ENCODE measurements around the gene ZC3H4. TPM values are rescaled to one million over a fixed set of nuclear protein-coding genes. Genes with fewer than 3 reads are reported as not detected.
"Not testable (repeated sequence)": the region's sequence is repeated elsewhere in the genome, so short reads cannot be mapped to it uniquely, and the experiment has no call there.

ZC3H4 gene
- total RNA-seq, 1 experiment from 2014 or later, result 41.8 TPM

DNA sequence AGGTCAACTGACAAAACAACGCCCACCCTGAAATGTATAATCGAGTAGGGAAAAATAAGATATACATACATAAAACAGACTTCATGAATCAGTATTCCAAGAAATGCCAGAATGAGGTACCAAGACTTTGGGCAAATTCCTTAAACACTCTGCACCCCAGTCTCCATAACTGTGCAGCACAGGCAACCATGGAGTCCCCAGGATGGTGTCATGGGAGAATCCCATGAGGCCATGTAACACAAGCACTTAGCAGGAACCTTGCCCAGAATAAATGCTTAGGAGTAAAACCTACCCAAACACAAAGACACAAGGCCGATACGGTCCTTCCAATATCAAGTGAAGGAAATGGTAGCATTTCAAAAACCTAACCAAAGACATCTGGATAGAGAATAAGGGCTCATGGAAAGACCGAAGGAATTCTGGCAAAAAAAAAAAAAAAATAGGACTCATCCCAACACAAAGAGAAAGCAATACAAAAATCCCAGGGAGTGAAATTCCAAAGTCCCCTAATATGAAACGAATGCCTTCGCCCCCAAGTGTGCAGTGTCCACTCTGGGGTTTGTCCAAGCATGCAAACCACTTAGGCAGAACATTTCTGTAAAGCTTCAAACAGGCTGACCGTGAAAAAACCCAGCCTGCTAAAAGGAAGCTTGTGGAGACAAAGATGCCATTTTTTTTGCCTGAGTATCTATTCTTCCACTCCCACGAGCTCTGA is 11.1 kb downstream of the ZC3H4 start:
- ChIA-PET CTCF (interaction anchor here (0.8 kb wide), 1 partner anchor 23 kb away, joined by 4 read pairs; no protein-coding TSS in a partner anchor), POLR2A (interaction anchor here (0.6 to 2.6 kb wide), 7 partner anchors 9 to 154 kb away, joined by 3 to 20 read pairs (median 3); partner anchors contain the start of genes CCDC9, SAE1 and ZC3H4)
- BruUV-seq (replicated peaks), result no TSS peak
- Mint-ChIP-seq H3K36me3 (ENCODE audit: insufficient read depth, unreplicated experiment) (peaks cover 17% of the 10 kb centered on the region), H3K27ac (ENCODE audit: low read depth, unreplicated experiment) (no peak overlapping the region), H3K27me3 (ENCODE audit: insufficient read depth, unreplicated experiment) (no peaks in the 10 kb centered on the region), H3K4me3 (ENCODE audit: unreplicated experiment) (no peak overlapping the region), H3K9me3 (ENCODE audit: unreplicated experiment) (no peaks in the 10 kb centered on the region), H3K4me1 (ENCODE audit: insufficient read depth, unreplicated experiment) (peaks cover 9% of the 10 kb centered on the region)
- intact Hi-C loops (cut with micrococcal nuclease), result no loop called here
- no peak for DNase-seq (ENCODE audit: unreplicated experiment)
- TF ChIP-seq, protein P1, sequence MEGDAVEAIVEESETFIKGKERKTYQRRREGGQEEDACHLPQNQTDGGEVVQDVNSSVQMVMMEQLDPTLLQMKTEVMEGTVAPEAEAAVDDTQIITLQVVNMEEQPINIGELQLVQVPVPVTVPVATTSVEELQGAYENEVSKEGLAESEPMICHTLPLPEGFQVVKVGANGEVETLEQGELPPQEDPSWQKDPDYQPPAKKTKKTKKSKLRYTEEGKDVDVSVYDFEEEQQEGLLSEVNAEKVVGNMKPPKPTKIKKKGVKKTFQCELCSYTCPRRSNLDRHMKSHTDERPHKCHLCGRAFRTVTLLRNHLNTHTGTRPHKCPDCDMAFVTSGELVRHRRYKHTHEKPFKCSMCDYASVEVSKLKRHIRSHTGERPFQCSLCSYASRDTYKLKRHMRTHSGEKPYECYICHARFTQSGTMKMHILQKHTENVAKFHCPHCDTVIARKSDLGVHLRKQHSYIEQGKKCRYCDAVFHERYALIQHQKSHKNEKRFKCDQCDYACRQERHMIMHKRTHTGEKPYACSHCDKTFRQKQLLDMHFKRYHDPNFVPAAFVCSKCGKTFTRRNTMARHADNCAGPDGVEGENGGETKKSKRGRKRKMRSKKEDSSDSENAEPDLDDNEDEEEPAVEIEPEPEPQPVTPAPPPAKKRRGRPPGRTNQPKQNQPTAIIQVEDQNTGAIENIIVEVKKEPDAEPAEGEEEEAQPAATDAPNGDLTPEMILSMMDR (IDR thresholded peaks at IDR 0.05; ENCODE audit: unreplicated experiment), result no peak

DNA sequence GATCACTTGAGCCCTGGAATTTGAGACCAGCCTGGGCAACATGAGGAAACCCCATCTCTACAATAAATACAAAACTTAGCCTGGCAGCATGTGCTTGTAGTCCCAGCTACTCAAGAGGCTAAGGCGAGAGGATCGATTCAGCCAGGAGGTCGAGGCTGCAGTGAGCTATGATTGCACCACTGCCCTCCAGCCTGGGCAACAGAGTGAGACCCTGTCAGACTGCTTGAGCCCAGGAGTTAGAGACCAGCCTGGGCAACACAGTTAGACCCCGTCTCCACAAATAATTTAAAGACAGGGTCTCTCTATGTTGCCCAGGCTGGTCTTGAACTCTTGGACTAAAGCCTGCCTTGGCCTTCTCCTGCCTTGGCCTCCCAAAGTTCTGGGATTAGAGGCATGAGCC is 12.5 kb downstream of the ZC3H4 start:
- H3K27ac Mint-ChIP-seq (ENCODE audit: low read depth, unreplicated experiment); H3K4me3 Mint-ChIP-seq (ENCODE audit: unreplicated experiment); H3K9me3 Mint-ChIP-seq (ENCODE audit: unreplicated experiment); DNase-seq (ENCODE audit: unreplicated experiment); H3K27me3 Mint-ChIP-seq (ENCODE audit: insufficient read depth, unreplicated experiment); BruUV-seq (replicated peaks); intact Hi-C loops (cut with micrococcal nuclease): not testable (repeated sequence)
- CTCF ChIA-PET, result interaction anchor here (0.7 kb wide), 1 partner anchor 506 kb away, joined by 3 read pairs; no protein-coding TSS in a partner anchor
- POLR2A ChIA-PET, result interaction anchor here (1.1 to 1.2 kb wide), 2 partner anchors 9 to 12 kb away, joined by 4 read pairs; partner anchors contain the start of gene ZC3H4
- Mint-ChIP-seq H3K36me3 (ENCODE audit: insufficient read depth, unreplicated experiment) (peaks cover 17% of the 10 kb centered on the region), H3K4me1 (ENCODE audit: insufficient read depth, unreplicated experiment) (peaks cover 11% of the 10 kb centered on the region)

DNA sequence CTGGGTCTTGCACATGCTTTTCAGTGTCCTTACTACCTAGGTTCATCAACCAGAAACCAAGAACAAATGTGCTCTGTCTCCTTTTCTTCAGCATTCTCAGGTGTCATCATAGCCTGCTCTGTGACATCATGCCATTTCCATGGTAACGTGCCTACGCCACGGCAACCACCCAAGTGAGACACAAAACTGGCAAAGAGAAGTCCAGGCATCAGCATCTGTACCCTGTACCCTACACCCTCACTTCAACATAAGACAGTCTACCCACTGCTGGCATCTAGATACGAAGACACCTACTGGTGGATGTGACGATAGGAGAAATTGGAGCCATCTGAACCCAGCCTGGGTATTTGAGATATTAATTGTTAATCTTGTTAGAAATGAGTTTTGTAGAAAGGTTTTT is 13.3 kb downstream of the ZC3H4 start:
- Mint-ChIP-seq H3K4me1 (ENCODE audit: insufficient read depth, unreplicated experiment) (peaks cover 19% of the 10 kb centered on the region), H3K4me3 (ENCODE audit: unreplicated experiment) (no peak overlapping the region), H3K36me3 (ENCODE audit: insufficient read depth, unreplicated experiment) (peaks cover 22% of the 10 kb centered on the region), H3K27me3 (ENCODE audit: insufficient read depth, unreplicated experiment) (no peaks in the 10 kb centered on the region), H3K9me3 (ENCODE audit: unreplicated experiment) (no peaks in the 10 kb centered on the region), H3K27ac (ENCODE audit: low read depth, unreplicated experiment) (no peak overlapping the region)
- TF ChIP-seq, protein P1 (IDR thresholded peaks at IDR 0.05; ENCODE audit: unreplicated experiment), result no peak
- no TSS peak for BruUV-seq (replicated peaks)
- POLR2A ChIA-PET, result interaction anchor here (5.3 kb wide), 1 partner anchor 10 kb away, joined by 49 read pairs; no protein-coding TSS in a partner anchor
- intact Hi-C loops (cut with micrococcal nuclease), result no loop called here
- CTCF ChIA-PET, result interaction anchor here (0.6 kb wide), 1 partner anchor 347 kb away, joined by 3 read pairs; no protein-coding TSS in a partner anchor
- no peak for DNase-seq (ENCODE audit: unreplicated experiment)

GRCh38 chr19:47099576-47100050 is 14.0 kb downstream of the ZC3H4 start:
- H3K27me3 Mint-ChIP-seq (ENCODE audit: insufficient read depth, unreplicated experiment), result no peaks in the 10 kb centered on the region
- DNase-seq (ENCODE audit: unreplicated experiment), result no peak
- intact Hi-C loops (cut with micrococcal nuclease), result no loop called here
- H3K27ac Mint-ChIP-seq (ENCODE audit: low read depth, unreplicated experiment), result no peak overlapping the region
- TF ChIP-seq, protein P1 (IDR thresholded peaks at IDR 0.05; ENCODE audit: unreplicated experiment), result no peak
- no TSS peak for BruUV-seq (replicated peaks)
- ChIA-PET CTCF (interaction anchor here (0.6 to 0.9 kb wide), 3 partner anchors 20 to 346 kb away, joined by 3 to 4 read pairs (median 3); no protein-coding TSS in a partner anchor), POLR2A (interaction anchor here (1.0 to 5.3 kb wide), 3 partner anchors 10 to 14 kb away, joined by 3 to 49 read pairs (median 7); partner anchors contain the start of gene ZC3H4)
- H3K4me1 Mint-ChIP-seq (ENCODE audit: insufficient read depth, unreplicated experiment), result peaks cover 21% of the 10 kb centered on the region
- peaks cover 24% of the 10 kb centered on the region for H3K36me3 Mint-ChIP-seq (ENCODE audit: insufficient read depth, unreplicated experiment)
- H3K9me3 Mint-ChIP-seq (ENCODE audit: unreplicated experiment), result no peaks in the 10 kb centered on the region
- H3K4me3 Mint-ChIP-seq (ENCODE audit: unreplicated experiment), result no peak overlapping the region

Measured in MCF 10A (cell line).